GM12878 (cell line): ENCODE results near the gene ZNF215. TPM values are rescaled to one million over a fixed set of nuclear protein-coding genes. Genes with fewer than 3 reads are reported as not detected.

Experiments
- ATAC-seq: fragments of 200-7000 bp; cut with Tn5 transposase; 3 replicates; pipeline ENCODE4 v1.9.1; 2020; ENCODE audit warnings: mild to moderate bottlenecking, moderate library complexity
- BruUV-seq: library from RNA; stranded (reverse); fragments of 400-500 nt; replicated peaks from 2 replicates; lab custom pipeline; 2021; lab: Mats Ljungman, UMichigan
- CTCF ChIA-PET: fragments of 300-600 bp; sonication (Branson Sonifier 250); formaldehyde crosslinking; extraction: SDS; loops from one replicate; lab custom pipeline; 2021; ENCODE audit warnings: inconsistent platforms; lab: Yijun Ruan, JAX
- POLR2A ChIA-PET: fragments of 350-600 bp; formaldehyde crosslinking; extraction: SDS; loops from one replicate; lab custom pipeline; 2021; ENCODE audit warnings: inconsistent platforms; lab: Charles Lee
- RAD21 ChIA-PET: fragments of 300-600 bp; sonication (Branson Sonifier 250); formaldehyde crosslinking; loops from one replicate; lab custom pipeline; 2023; ENCODE audit warnings: antibody characterized with exemption; ENCODE audit not compliant: unreplicated experiment; lab: Charles Lee
- SMC1A ChIA-PET: fragments of 300-600 bp; sonication (Branson Sonifier 250); formaldehyde crosslinking; loops from one replicate; lab custom pipeline; 2023; ENCODE audit not compliant: unreplicated experiment, uncharacterized antibody; lab: Charles Lee
- DNase-seq: peaks from one replicate; pipeline ENCODE4 v3.0.0-alpha.2; 2011; ENCODE audit warnings: low read depth, low spot score
- FAIRE-seq: peaks from 3 replicates; lab custom pipeline; 2011; peaks lifted over from hg19 to GRCh38; lab: Jason Lieb, UNC
- H2AFZ ChIP-seq: 2 replicates; pipeline ENCODE4 v1.6.0; 2011; ENCODE audit warnings: low read depth, low read length, control low read depth; ENCODE audit not compliant: control insufficient read depth
- H3K27ac ChIP-seq: 2 replicates; pipeline ENCODE4 v1.5.1; 2011; ENCODE audit warnings: control low read depth; ENCODE audit not compliant: control insufficient read depth, insufficient read depth
- H3K27me3 ChIP-seq, 2 experiments: replicated peaks in 1 of 2; 2 replicates each; pipeline versions ENCODE4 v1.6.0 to v1.6.1; 2011; ENCODE audit warnings: low read length in 1 of 2; ENCODE audit not compliant: control insufficient read depth in 2 of 2, insufficient read depth in 2 of 2
- H3K36me3 ChIP-seq, 2 experiments: 2 replicates each; pipeline ENCODE4 v1.5.1; 2011; ENCODE audit warnings: low read length in 1 of 2; ENCODE audit not compliant: control insufficient read depth in 2 of 2, insufficient read depth in 2 of 2
- H3K4me1 ChIP-seq: 2 replicates; pipeline ENCODE4 v1.6.1; 2011; ENCODE audit warnings: mild to moderate bottlenecking, low read length, moderate library complexity, mixed read lengths; ENCODE audit not compliant: control insufficient read depth, insufficient read depth
- H3K4me2 ChIP-seq: 2 replicates; pipeline ENCODE4 v1.6.0; 2011; ENCODE audit warnings: control low read depth; ENCODE audit not compliant: control insufficient read depth, insufficient read depth
- H3K4me3 ChIP-seq: fragments of 200-600 bp; sonication (generic); 2 replicates; pipeline ENCODE4 v1.5.1; 2016
- H3K79me2 ChIP-seq: 2 replicates; pipeline ENCODE4 v1.6.0; 2011; ENCODE audit warnings: low read length; ENCODE audit not compliant: control insufficient read depth, insufficient read depth
- H3K9ac ChIP-seq: 2 replicates; pipeline ENCODE4 v1.8.0; 2011; ENCODE audit warnings: low read length, control low read depth, mixed read lengths; ENCODE audit not compliant: control insufficient read depth, insufficient read depth
- H3K9me3 ChIP-seq: replicated peaks from 3 replicates; pipeline ENCODE4 v1.5.1; 2011; ENCODE audit warnings: mild to moderate bottlenecking, low read length; ENCODE audit not compliant: control insufficient read depth, insufficient read depth
- H4K20me1 ChIP-seq: 2 replicates; pipeline ENCODE4 v1.6.0; 2011; ENCODE audit not compliant: control insufficient read depth, insufficient read depth
- BHLHE40 ChIP-seq, 2 experiments: fragments of 450-650 bp in 1 of 2; IDR thresholded peaks; 2 replicates each; pipeline ENCODE4 v1.6.1; 2011 to 2017; ENCODE audit warnings: low read depth in 2 of 2, borderline replicate concordance in 1 of 2, improper control_type of control experiment in 1 of 2, low read length in 1 of 2, mild to moderate bottlenecking in 1 of 2
- CEBPB ChIP-seq, 2 experiments: fragments of 150-350 bp in 1 of 2; IDR thresholded peaks; 2 replicates each; pipeline ENCODE4 v1.6.1; 2012 to 2014; ENCODE audit warnings: low read depth in 2 of 2, low read length in 2 of 2, borderline replicate concordance in 1 of 2, inconsistent platforms in 1 of 2
- CREB1 ChIP-seq: IDR thresholded peaks from 2 replicates; pipeline ENCODE4 v1.6.1; 2012; ENCODE audit warnings: low read depth, mild to moderate bottlenecking, inconsistent platforms
- CREM ChIP-seq: IDR thresholded peaks from 2 replicates; pipeline ENCODE4 v1.6.1; 2014; ENCODE audit warnings: antibody characterized with exemption, low read depth
- FOS ChIP-seq: IDR thresholded peaks from 3 replicates; pipeline ENCODE4 v1.6.1; 2011; ENCODE audit warnings: borderline replicate concordance; ENCODE audit not compliant: insufficient read length; ENCODE audit errors: extremely low read depth
- GABPA ChIP-seq: IDR thresholded peaks from 2 replicates; pipeline ENCODE4 v1.6.1; 2014; ENCODE audit warnings: antibody characterized with exemption, low read depth, mild to moderate bottlenecking, inconsistent platforms
- MEF2B ChIP-seq: fragments of 450-650 bp; IDR thresholded peaks from 2 replicates; pipeline ENCODE4 v1.6.1; 2018; ENCODE audit warnings: mild to moderate bottlenecking, moderate library complexity; ENCODE audit not compliant: partially characterized antibody, poor library complexity, severe bottlenecking
- MYB ChIP-seq: fragments of 150-350 bp; IDR thresholded peaks from 2 replicates; pipeline ENCODE4 v1.6.1; 2014; ENCODE audit warnings: mild to moderate bottlenecking, low read depth, low read length, borderline replicate concordance
- NBN ChIP-seq: fragments of 450-650 bp; IDR thresholded peaks from 2 replicates; pipeline ENCODE4 v1.6.1; 2016
- PAX8 ChIP-seq: fragments of 450-650 bp; IDR thresholded peaks from 2 replicates; pipeline ENCODE4 v1.6.1; 2017; ENCODE audit warnings: mild to moderate bottlenecking, moderate library complexity
- RAD21 ChIP-seq: IDR thresholded peaks from 2 replicates; pipeline ENCODE4 v1.6.1; 2011; ENCODE audit warnings: mild to moderate bottlenecking, low read depth, low read length, moderate library complexity; ENCODE audit not compliant: insufficient read depth
- SP1 ChIP-seq: IDR thresholded peaks from one replicate; pipeline ENCODE4 v1.6.1; 2011; ENCODE audit warnings: low read depth, low read length
- SUZ12 ChIP-seq: fragments of 200-600 bp; sonication (generic); IDR thresholded peaks from one replicate; pipeline ENCODE4 v1.6.1; 2018; ENCODE audit warnings: antibody characterized with exemption, mild to moderate bottlenecking; ENCODE audit not compliant: unreplicated experiment
- TBL1XR1 ChIP-seq: IDR thresholded peaks from 2 replicates; pipeline ENCODE4 v1.6.1; 2012; ENCODE audit warnings: low read depth, low read length, improper control_type of control experiment
- ZNF274 ChIP-seq: IDR thresholded peaks from one replicate; pipeline ENCODE4 v1.8.0; 2011; ENCODE audit not compliant: insufficient read length, insufficient read depth
- WGBS: methylation state at CpG from one replicate; pipeline ENCODE4 v1.1.6; 2016; ENCODE audit warnings: low lambda C conversion rate; ENCODE audit not compliant: insufficient replicate concordance, insufficient coverage; ENCODE audit errors: missing lambda C conversion rate; 5-methylcytosine and 5-hydroxymethylcytosine counted together
- in situ Hi-C: fragments of 300-500 bp; cut with MboI; formaldehyde crosslinking; loops from 9 replicates; pipeline ENCODE4 v1.14.3; 2018; ENCODE audit warnings: mixed read lengths
- intact Hi-C: fragments of 100-400 bp; cut with micrococcal nuclease; formaldehyde crosslinking; loops from one replicate; pipeline ENCODE4 v1.14.2; 2022; ENCODE audit not compliant: unreplicated experiment
- polyA plus RNA-seq, 11 experiments: library from polyadenylated mRNA; depleted of rRNA in 4 of 11; unstranded in 6 of 11; stranded (reverse) in 5 of 11; fragments of >200 nt; fragmentation: Nextera tagmentation in 4 of 11; fragmentation: Illumina TruSeq in 1 of 11; extraction: Ambion mirVana in 4 of 11; extraction: Trizol in 1 of 11; gene quantifications; 1 replicate in 1 of 11; 2 replicates in 10 of 11; pipeline versions ENCODE4 v1.2.1 to v1.2.3, GENCODE V29; 2011 to 2016; ENCODE audit warnings: inconsistent platforms in 2 of 11, missing spikeins in 2 of 11, low read depth in 1 of 11
- total RNA-seq, 4 experiments: library from RNA; depleted of rRNA in 3 of 4; stranded (reverse); fragments of >200 nt in 3 of 4; fragmentation: Illumina TruSeq in 1 of 4; extraction: Trizol in 1 of 4; gene quantifications; 2 replicates each; pipeline versions ENCODE4 v1.2.1 to v1.2.3, GENCODE V29; 2013 to 2021
- TF ChIP-seq, protein P1 (sequence below): fragments of 450-650 bp; formaldehyde crosslinking; IDR thresholded peaks from 2 replicates; pipeline ENCODE4 v1.5.0; 2022; ENCODE audit warnings: mild to moderate bottlenecking, missing genetic modification characterization
- TF ChIP-seq, protein P2 (sequence below): fragments of 450-650 bp; IDR thresholded peaks from 2 replicates; pipeline ENCODE4 v1.6.1; 2014; ENCODE audit warnings: mild to moderate bottlenecking
- TF ChIP-seq, protein P3 (sequence below): IDR thresholded peaks from 2 replicates; pipeline ENCODE4 v1.6.1; 2012; ENCODE audit warnings: low read depth, low read length, improper control_type of control experiment
- TF ChIP-seq, protein P4 (sequence below): IDR thresholded peaks from 2 replicates; pipeline ENCODE4 v1.6.1; 2011; ENCODE audit warnings: low read depth, mild to moderate bottlenecking, low read length, moderate library complexity, borderline replicate concordance; ENCODE audit errors: extremely low read depth

Gene ZNF215
- total and polyA plus RNA-seq, 10 of the 15 experiments (the other 5 are each of a cell fraction or from before 2014, with no cell fraction given) = 1.5 to 3.7 (median 2.3) TPM

DNA sequence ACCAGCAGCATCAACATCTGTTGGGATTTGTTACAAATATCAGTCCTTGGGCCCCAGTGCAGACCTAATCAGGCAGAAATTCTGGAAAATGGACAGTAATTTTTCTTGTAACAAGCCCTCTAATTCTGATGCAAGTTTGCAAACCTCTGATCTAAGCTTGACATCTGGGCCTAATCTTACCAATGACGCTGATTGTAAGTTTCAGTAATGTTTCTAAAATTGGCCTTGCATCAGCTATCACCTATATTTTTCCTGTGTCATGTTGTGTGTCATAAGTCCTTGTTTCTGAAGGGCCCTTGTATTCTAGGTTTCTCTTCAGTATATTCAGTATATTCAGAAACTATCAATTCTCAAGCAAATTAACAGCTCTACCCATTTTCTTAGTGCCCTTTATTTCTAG, 36.4 kb downstream of the ZNF215 start:
- peak overlapping the region; percentile 48 for H3K27ac ChIP-seq
- H3K27me3 ChIP-seq = no peaks in the 10 kb centered on the region
- ChIA-PET POLR2A (no interaction called here), SMC1A (interaction anchor here (1.4 kb wide), 1 partner anchor 36 kb away, joined by 3 read pairs; no protein-coding TSS in a partner anchor), RAD21 (no interaction called here), CTCF (interaction anchor here (1.5 kb wide), 1 partner anchor 150 kb away, joined by 6 read pairs; no protein-coding TSS in a partner anchor)
- no TSS peak for BruUV-seq
- H3K4me1 ChIP-seq = no peaks in the 10 kb centered on the region
- no peak overlapping the region for H3K9ac ChIP-seq
- H3K79me2 ChIP-seq = no peaks in the 10 kb centered on the region
- no peaks in the 10 kb centered on the region for H4K20me1 ChIP-seq
- no peaks in the 10 kb centered on the region for H3K9me3 ChIP-seq
- no peak overlapping the region for H3K4me3 ChIP-seq
- ATAC-seq = peak; percentile 90
- peak; percentile 44 for FAIRE-seq
- H3K4me2 ChIP-seq = no peak overlapping the region
- H3K36me3 ChIP-seq = no peaks in the 10 kb centered on the region
- intact Hi-C loops = no loop called here
- 0% methylated on average over 1 of the region's 1 CpG for WGBS
- H2AFZ ChIP-seq = no peak overlapping the region
- no peak for DNase-seq
- in situ Hi-C loops = no loop called here
- TF ChIP-seq CEBPB (IDR thresholded peaks at IDR 0.05; ENCODE audit: borderline replicate concordance in 1 of 2, low read depth in 2 of 2, low read length in 2 of 2) (peak in 1 of 2 experiments; percentile 12; a peak in 1 of 4 replicates), BHLHE40 (IDR thresholded peaks at IDR 0.05; ENCODE audit: borderline replicate concordance in 1 of 2, low read depth in 2 of 2, low read length in 1 of 2) (no peak), TBL1XR1 (no peak), FOS (no peak), GABPA (no peak), CREB1 (0 out of 2 replicates have a peak, but pooled peaks have one; percentile 62), MYB (no peak), NBN (no peak), RAD21 (no peak), PAX8 (no peak), MEF2B (no peak), SUZ12 (no peak), CREM (peak; percentile 43; the same call in 1 of the 2 replicates), ZNF274 (no peak), SP1 (no peak)
- TF ChIP-seq, protein P1, sequence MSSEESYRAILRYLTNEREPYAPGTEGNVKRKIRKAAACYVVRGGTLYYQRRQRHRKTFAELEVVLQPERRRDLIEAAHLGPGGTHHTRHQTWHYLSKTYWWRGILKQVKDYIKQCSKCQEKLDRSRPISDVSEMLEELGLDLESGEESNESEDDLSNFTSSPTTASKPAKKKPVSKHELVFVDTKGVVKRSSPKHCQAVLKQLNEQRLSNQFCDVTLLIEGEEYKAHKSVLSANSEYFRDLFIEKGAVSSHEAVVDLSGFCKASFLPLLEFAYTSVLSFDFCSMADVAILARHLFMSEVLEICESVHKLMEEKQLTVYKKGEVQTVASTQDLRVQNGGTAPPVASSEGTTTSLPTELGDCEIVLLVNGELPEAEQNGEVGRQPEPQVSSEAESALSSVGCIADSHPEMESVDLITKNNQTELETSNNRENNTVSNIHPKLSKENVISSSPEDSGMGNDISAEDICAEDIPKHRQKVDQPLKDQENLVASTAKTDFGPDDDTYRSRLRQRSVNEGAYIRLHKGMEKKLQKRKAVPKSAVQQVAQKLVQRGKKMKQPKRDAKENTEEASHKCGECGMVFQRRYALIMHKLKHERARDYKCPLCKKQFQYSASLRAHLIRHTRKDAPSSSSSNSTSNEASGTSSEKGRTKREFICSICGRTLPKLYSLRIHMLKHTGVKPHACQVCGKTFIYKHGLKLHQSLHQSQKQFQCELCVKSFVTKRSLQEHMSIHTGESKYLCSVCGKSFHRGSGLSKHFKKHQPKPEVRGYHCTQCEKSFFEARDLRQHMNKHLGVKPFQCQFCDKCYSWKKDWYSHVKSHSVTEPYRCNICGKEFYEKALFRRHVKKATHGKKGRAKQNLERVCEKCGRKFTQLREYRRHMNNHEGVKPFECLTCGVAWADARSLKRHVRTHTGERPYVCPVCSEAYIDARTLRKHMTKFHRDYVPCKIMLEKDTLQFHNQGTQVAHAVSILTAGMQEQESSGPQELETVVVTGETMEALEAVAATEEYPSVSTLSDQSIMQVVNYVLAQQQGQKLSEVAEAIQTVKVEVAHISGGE (CRISPR knock-in tag) = no peak
- TF ChIP-seq, protein P2, sequence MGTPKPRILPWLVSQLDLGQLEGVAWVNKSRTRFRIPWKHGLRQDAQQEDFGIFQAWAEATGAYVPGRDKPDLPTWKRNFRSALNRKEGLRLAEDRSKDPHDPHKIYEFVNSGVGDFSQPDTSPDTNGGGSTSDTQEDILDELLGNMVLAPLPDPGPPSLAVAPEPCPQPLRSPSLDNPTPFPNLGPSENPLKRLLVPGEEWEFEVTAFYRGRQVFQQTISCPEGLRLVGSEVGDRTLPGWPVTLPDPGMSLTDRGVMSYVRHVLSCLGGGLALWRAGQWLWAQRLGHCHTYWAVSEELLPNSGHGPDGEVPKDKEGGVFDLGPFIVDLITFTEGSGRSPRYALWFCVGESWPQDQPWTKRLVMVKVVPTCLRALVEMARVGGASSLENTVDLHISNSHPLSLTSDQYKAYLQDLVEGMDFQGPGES = no peak
- TF ChIP-seq, protein P3, sequence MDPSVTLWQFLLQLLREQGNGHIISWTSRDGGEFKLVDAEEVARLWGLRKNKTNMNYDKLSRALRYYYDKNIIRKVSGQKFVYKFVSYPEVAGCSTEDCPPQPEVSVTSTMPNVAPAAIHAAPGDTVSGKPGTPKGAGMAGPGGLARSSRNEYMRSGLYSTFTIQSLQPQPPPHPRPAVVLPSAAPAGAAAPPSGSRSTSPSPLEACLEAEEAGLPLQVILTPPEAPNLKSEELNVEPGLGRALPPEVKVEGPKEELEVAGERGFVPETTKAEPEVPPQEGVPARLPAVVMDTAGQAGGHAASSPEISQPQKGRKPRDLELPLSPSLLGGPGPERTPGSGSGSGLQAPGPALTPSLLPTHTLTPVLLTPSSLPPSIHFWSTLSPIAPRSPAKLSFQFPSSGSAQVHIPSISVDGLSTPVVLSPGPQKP = no peak
- TF ChIP-seq, protein P4, sequence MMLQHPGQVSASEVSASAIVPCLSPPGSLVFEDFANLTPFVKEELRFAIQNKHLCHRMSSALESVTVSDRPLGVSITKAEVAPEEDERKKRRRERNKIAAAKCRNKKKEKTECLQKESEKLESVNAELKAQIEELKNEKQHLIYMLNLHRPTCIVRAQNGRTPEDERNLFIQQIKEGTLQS = no peak
